Nephron progenitor cell (in vitro differentiated cells): ENCODE data around the gene TBC1D7.

Experiments
- DNase-seq: peaks from one replicate; pipeline ENCODE4 v3.0.0; 2021
- H3K27ac Mint-ChIP-seq: 2 replicates; pipeline ENCODE4 v1.8.0; 2021; ENCODE audit warnings: mild to moderate bottlenecking, moderate library complexity, mixed read lengths
- H3K27me3 Mint-ChIP-seq: 2 replicates; pipeline ENCODE4 v1.8.0; 2021; ENCODE audit warnings: mild to moderate bottlenecking, low read depth, mixed read lengths; ENCODE audit not compliant: poor library complexity
- H3K36me3 Mint-ChIP-seq: 2 replicates; pipeline ENCODE4 v1.8.0; 2021; ENCODE audit warnings: low read depth, mixed read lengths
- H3K4me1 Mint-ChIP-seq: 2 replicates; pipeline ENCODE4 v1.8.0; 2021; ENCODE audit warnings: mixed read lengths
- H3K4me3 Mint-ChIP-seq: 2 replicates; pipeline ENCODE4 v1.8.0; 2021; ENCODE audit warnings: mild to moderate bottlenecking, moderate library complexity, mixed read lengths
- H3K9me3 Mint-ChIP-seq: 2 replicates; pipeline ENCODE4 v1.8.0; 2021; ENCODE audit warnings: mild to moderate bottlenecking, moderate library complexity, mixed read lengths
- CTCF ChIP-seq: fragments of 200-600 bp; sonication (generic); IDR thresholded peaks from 2 replicates; pipeline ENCODE4 v1.5.0; 2021; ENCODE audit warnings: antibody characterized with exemption

TBC1D7 gene

GRCh38 chr6:13348334-13349113 is 20.2 kb upstream of the TBC1D7 start:
- no peak for TF ChIP-seq CTCF
- Mint-ChIP-seq H3K36me3 (no peaks in the 10 kb centered on the region), H3K4me1 (peaks cover 34% of the 10 kb centered on the region), H3K27ac (peak overlapping the region; percentile 80), H3K27me3 (peaks cover 7% of the 10 kb centered on the region), H3K4me3 (no peak overlapping the region), H3K9me3 (peaks cover 15% of the 10 kb centered on the region)
- no peak for DNase-seq

- peaks cover 27% of the 10 kb centered on the region for H3K4me1 Mint-ChIP-seq
- no peak for TF ChIP-seq CTCF
- peaks cover 27% of the 10 kb centered on the region for H3K9me3 Mint-ChIP-seq
- DNase-seq, result no peak
- H3K36me3 Mint-ChIP-seq, result peaks cover 8% of the 10 kb centered on the region
- no peak overlapping the region for H3K4me3 Mint-ChIP-seq
- H3K27me3 Mint-ChIP-seq, result peaks cover 11% of the 10 kb centered on the region
- H3K27ac Mint-ChIP-seq, result no peak overlapping the region
Observed at GRCh38 chr6:13346245-13346644, 17.9 kb upstream of the TBC1D7 start.

GRCh38 chr6:13342414-13343019 is 14.2 kb upstream of the TBC1D7 start:
- peaks cover 11% of the 10 kb centered on the region for H3K4me1 Mint-ChIP-seq
- peaks cover 13% of the 10 kb centered on the region for H3K36me3 Mint-ChIP-seq
- DNase-seq, result no peak
- H3K27me3 Mint-ChIP-seq, result peaks cover 6% of the 10 kb centered on the region
- peaks cover 34% of the 10 kb centered on the region for H3K9me3 Mint-ChIP-seq
- no peak for TF ChIP-seq CTCF
- H3K4me3 Mint-ChIP-seq, result no peak overlapping the region
- H3K27ac Mint-ChIP-seq, result no peak overlapping the region

GRCh38 chr6:13339863-13340630 is 11.7 kb upstream of the TBC1D7 start:
- DNase-seq, result no peak
- H3K9me3 Mint-ChIP-seq, result peaks cover 31% of the 10 kb centered on the region
- no peak overlapping the region for H3K4me3 Mint-ChIP-seq
- H3K27me3 Mint-ChIP-seq, result peaks cover 6% of the 10 kb centered on the region
- no peak for TF ChIP-seq CTCF
- peaks cover 20% of the 10 kb centered on the region for H3K4me1 Mint-ChIP-seq
- H3K36me3 Mint-ChIP-seq, result peaks cover 13% of the 10 kb centered on the region
- H3K27ac Mint-ChIP-seq, result no peak overlapping the region

GRCh38 chr6:13338038-13338437 is 9.7 kb upstream of the TBC1D7 start:
- TF ChIP-seq CTCF, result no peak
- Mint-ChIP-seq H3K27me3 (peaks cover 9% of the 10 kb centered on the region), H3K27ac (peak overlapping the region; percentile 12), H3K4me1 (peaks cover 24% of the 10 kb centered on the region), H3K36me3 (peaks cover 13% of the 10 kb centered on the region), H3K4me3 (no peak overlapping the region), H3K9me3 (peaks cover 23% of the 10 kb centered on the region)
- DNase-seq, result no peak
